Sigmoid colon (tissue), 7 donors: ENCODE results near the gene EXOC3L4. TPM values are rescaled to one million over a fixed set of nuclear protein-coding genes. Genes with fewer than 3 reads are reported as not detected.
A peak's percentile ranks its signal among the peaks of the same experiment; 100 is the strongest.

ENCODE experiments used
- DNase-seq: peaks from one replicate; pipeline ENCODE4 v3.0.0-alpha.2; 2019
- H3K27ac ChIP-seq, 4 donors: fragments of 200-600 bp; sonication (generic); one replicate each; pipeline ENCODE4 v1.5.1; 2016 to 2019; ENCODE audit warnings: mild to moderate bottlenecking in 1 of 4
- H3K27me3 ChIP-seq, 3 donors: fragments of 200-600 bp; sonication (generic); one replicate each; pipeline ENCODE4 v1.5.1; 2019; ENCODE audit warnings: mild to moderate bottlenecking in 1 of 3
- H3K36me3 ChIP-seq, 4 donors: fragments of 200-600 bp; sonication (generic); one replicate each; pipeline ENCODE4 v1.5.1; 2016 to 2019
- H3K4me1 ChIP-seq, 4 donors: fragments of 200-600 bp; sonication (generic); one replicate each; pipeline ENCODE4 v1.5.1; 2017 to 2019
- H3K4me3 ChIP-seq, 4 donors: fragments of 200-600 bp; sonication (generic); one replicate each; pipeline ENCODE4 v1.5.1; 2017 to 2019; ENCODE audit warnings: mild to moderate bottlenecking in 2 of 4, moderate library complexity in 1 of 4
- H3K9me3 ChIP-seq, 4 donors: fragments of 200-600 bp in 3 of 4; sonication (generic) in 3 of 4; one replicate each; pipeline versions ENCODE4 v1.5.1 to v1.6.1; 2013 to 2019
- EP300 ChIP-seq, 4 donors: sonication (generic); formaldehyde crosslinking; IDR thresholded peaks; one replicate each; pipeline ENCODE4 v1.6.1; 2017; ENCODE audit warnings: antibody characterized with exemption in 4 of 4
- POLR2A ChIP-seq, 2 donors: fragments of 450-650 bp; IDR thresholded peaks; one replicate each; pipeline ENCODE4 v1.6.1; 2016; ENCODE audit warnings: antibody characterized with exemption in 2 of 2, mild to moderate bottlenecking in 2 of 2, moderate library complexity in 2 of 2
- POLR2AphosphoS5 ChIP-seq, 4 donors: sonication (generic); formaldehyde crosslinking; IDR thresholded peaks; one replicate each; pipeline ENCODE4 v1.6.1; 2017; ENCODE audit warnings: antibody characterized with exemption in 4 of 4
- WGBS, 2 donors: extraction: QIAGEN DNeasy Blood & Tissue Kit; methylation state at CpG; one replicate each; pipeline ENCODE4 v1.1.7; 2013; 5-methylcytosine and 5-hydroxymethylcytosine counted together
- intact Hi-C: fragments of 100-400 bp; cut with DNase I; formaldehyde crosslinking; loops from one replicate; pipeline ENCODE4 v1.15.1; 2023
- polyA plus RNA-seq, 3 donors: library from polyadenylated mRNA; stranded (reverse); fragments of 200-250 nt; gene quantifications; one replicate each; pipeline ENCODE4 v1.2.3, GENCODE V29; 2013
- total RNA-seq, 4 donors: library from RNA; depleted of rRNA; stranded (reverse); fragments of >200 nt; gene quantifications; one replicate each; pipeline ENCODE4 v1.1.0, GENCODE V29; 2016
- TF ChIP-seq, protein P1 (sequence below), 4 experiments: fragments of 450-650 bp in 3 of 4; fragments of 200-600 bp in 1 of 4; IDR thresholded peaks; one replicate each; pipeline ENCODE4 v1.5.1; 2016 to 2019; ENCODE audit warnings: antibody characterized with exemption in 4 of 4, mild to moderate bottlenecking in 3 of 4, moderate library complexity in 2 of 4
- donor health status: healthy with polysubstance abuse.
- donor health status: Bipolar disorder and iron deficiency.
- donor health status: healthy.

EXOC3L4 gene
- total and polyA plus RNA-seq, 7 donors: 0.36 to 23.8 (median 1.8) TPM

GRCh38 chr14:103124501-103125001 lies 30.0 kb downstream of the EXOC3L4 start:
- WGBS, 2 donors: 52 to 82% methylated on average over 5 of the region's 5 CpGs
- intact Hi-C loops: loop anchor here (5.0 kb wide), 1 partner anchor 63 kb away; no protein-coding TSS in a partner anchor
- H3K4me3 ChIP-seq: peak overlapping the region; percentile 44 to 78 (median 64)
- peaks cover 0 to 22% (median 3%) of the 10 kb centered on the region in 3 donors for H3K27me3 ChIP-seq
- TF ChIP-seq EP300 (IDR thresholded peaks at IDR 0.05): no peak
- no peak for DNase-seq
- H3K9me3 ChIP-seq: no peaks in the 10 kb centered on the region
- H3K36me3 ChIP-seq: no peaks in the 10 kb centered on the region
- peaks cover 0 to 84% (median 66%) of the 10 kb centered on the region in 4 donors for H3K4me1 ChIP-seq
- peak overlapping the region; percentile 83 to 87 (median 86) for H3K27ac ChIP-seq

DNA sequence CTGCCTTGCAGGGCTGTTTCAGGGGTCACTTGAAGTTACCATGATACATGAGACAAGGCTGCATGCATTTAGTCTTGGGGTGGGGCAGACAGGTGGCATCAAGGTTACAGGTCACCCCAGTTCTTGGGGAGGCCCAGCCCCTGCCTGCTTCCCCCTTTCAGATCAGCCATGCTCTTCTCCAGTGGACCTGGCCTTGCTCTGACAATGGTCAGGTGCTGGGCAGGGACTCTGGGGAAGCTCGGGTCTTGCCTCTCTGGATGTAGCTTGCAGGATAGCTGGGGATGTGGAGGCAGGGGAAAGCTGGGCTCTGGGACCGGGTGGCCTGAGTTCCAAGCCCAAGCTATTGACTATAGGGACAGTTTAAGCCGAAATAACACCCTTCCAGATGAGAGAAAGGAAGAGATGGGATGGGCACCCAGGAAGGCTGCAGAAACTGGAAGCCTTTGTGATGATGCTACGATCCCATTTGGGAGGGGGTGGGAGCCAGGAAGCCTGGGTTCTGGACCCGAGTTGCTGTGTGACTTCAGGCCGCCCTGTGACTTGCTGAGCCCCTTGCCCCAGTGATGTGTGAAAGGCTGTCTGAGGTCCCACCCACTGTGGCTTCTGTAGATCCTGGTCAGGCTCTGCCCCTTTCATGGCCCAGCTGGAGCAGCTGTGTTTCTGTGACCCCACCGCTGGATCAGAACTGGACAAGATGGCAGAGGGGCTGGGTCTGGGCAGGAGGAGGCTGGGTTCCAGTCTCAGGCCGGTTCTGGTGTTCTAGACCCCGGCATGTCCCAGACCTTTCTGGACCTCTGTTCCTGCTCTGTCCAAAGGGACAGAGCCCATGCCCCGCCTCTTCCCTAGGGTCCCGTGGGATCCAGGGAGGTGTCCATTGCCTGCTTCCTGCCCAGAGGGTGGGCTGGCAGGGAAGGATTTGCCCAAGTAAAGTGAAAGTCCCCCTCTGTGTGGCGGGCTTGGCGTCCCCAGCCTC lies 30.9 kb downstream of the EXOC3L4 start:
- Histone ChIP-seq H3K27ac (peak overlapping the region in 3 of 4 donors; percentile 83 to 87 (median 86)), H3K4me1 (peaks cover 0 to 88% (median 69%) of the 10 kb centered on the region in 4 donors), H3K4me3 (peak overlapping the region in 2 of 4 donors; percentile 66 to 78), H3K9me3 (no peaks in the 10 kb centered on the region), H3K27me3 (peaks cover 0 to 22% (median 3%) of the 10 kb centered on the region in 3 donors), H3K36me3 (peaks cover 0 to 8% (median 3%) of the 10 kb centered on the region in 4 donors)
- intact Hi-C loops: loop anchor here (5.0 kb wide), 1 partner anchor 62 kb away; no protein-coding TSS in a partner anchor
- peak; percentile 62 for DNase-seq
- no peak for TF ChIP-seq EP300 (IDR thresholded peaks at IDR 0.05)
- TF ChIP-seq POLR2A (IDR thresholded peaks at IDR 0.05): no peak
- TF ChIP-seq, protein P1, sequence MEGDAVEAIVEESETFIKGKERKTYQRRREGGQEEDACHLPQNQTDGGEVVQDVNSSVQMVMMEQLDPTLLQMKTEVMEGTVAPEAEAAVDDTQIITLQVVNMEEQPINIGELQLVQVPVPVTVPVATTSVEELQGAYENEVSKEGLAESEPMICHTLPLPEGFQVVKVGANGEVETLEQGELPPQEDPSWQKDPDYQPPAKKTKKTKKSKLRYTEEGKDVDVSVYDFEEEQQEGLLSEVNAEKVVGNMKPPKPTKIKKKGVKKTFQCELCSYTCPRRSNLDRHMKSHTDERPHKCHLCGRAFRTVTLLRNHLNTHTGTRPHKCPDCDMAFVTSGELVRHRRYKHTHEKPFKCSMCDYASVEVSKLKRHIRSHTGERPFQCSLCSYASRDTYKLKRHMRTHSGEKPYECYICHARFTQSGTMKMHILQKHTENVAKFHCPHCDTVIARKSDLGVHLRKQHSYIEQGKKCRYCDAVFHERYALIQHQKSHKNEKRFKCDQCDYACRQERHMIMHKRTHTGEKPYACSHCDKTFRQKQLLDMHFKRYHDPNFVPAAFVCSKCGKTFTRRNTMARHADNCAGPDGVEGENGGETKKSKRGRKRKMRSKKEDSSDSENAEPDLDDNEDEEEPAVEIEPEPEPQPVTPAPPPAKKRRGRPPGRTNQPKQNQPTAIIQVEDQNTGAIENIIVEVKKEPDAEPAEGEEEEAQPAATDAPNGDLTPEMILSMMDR (IDR thresholded peaks at IDR 0.05): no peak
- no peak for TF ChIP-seq POLR2AphosphoS5 (IDR thresholded peaks at IDR 0.05)
- WGBS, 2 donors: 78 to 89% methylated on average over 13 of the region's 13 CpGs

GRCh38 chr14:103126088-103126872 lies 31.8 kb downstream of the EXOC3L4 start:
- TF ChIP-seq, protein P1 (IDR thresholded peaks at IDR 0.05): no peak
- no peak for TF ChIP-seq POLR2AphosphoS5 (IDR thresholded peaks at IDR 0.05)
- TF ChIP-seq POLR2A (IDR thresholded peaks at IDR 0.05): no peak
- intact Hi-C loops: loop anchor here (5.0 kb wide), 1 partner anchor 61 kb away; no protein-coding TSS in a partner anchor
- Histone ChIP-seq H3K27ac (peak overlapping the region; percentile 30 to 44 (median 34)), H3K27me3 (peaks cover 0 to 22% (median 3%) of the 10 kb centered on the region in 3 donors), H3K36me3 (peaks cover 0 to 12% (median 4%) of the 10 kb centered on the region in 4 donors), H3K9me3 (no peaks in the 10 kb centered on the region), H3K4me3 (peak overlapping the region in 3 of 4 donors; percentile 28 to 45 (median 41)), H3K4me1 (peaks cover 0 to 90% (median 74%) of the 10 kb centered on the region in 4 donors)
- no peak for DNase-seq
- WGBS, 2 donors: 50 to 84% methylated on average over 22 of the region's 22 CpGs

DNA sequence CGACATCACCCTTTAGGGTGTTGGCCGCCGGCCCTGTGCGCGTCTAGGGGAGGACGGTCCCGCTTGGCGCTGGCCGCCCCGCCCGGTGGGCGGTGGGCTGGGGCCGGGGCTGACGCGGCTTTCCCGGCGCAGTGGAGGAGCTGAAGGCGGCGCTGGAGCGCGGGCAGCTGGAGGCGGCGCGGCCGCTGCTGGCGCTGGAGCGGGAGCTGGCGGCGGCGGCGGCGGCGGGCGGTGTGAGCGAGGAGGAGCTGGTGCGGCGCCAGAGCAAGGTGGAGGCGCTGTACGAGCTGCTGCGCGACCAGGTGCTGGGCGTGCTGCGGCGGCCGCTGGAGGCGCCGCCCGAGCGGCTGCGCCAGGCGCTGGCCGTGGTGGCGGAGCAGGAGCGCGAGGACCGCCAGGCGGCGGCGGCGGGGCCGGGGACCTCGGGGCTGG lies 32.4 kb downstream of the EXOC3L4 start:
- intact Hi-C loops: loop anchor here (5.0 kb wide), 1 partner anchor 60 kb away; no protein-coding TSS in a partner anchor
- Histone ChIP-seq H3K27ac (peak overlapping the region; percentile 30 to 44 (median 34)), H3K9me3 (no peaks in the 10 kb centered on the region), H3K4me1 (peaks cover 0 to 90% (median 74%) of the 10 kb centered on the region in 4 donors), H3K27me3 (peaks cover 0 to 20% (median 3%) of the 10 kb centered on the region in 3 donors), H3K4me3 (peak overlapping the region in 3 of 4 donors; percentile 28 to 45 (median 41)), H3K36me3 (peaks cover 0 to 12% (median 4%) of the 10 kb centered on the region in 4 donors)
- peak; percentile 73 for DNase-seq
- 10 to 63% methylated on average over 62 of the region's 62 CpGs for WGBS, 2 donors
- TF ChIP-seq EP300 (IDR thresholded peaks at IDR 0.05) (no peak), POLR2A (IDR thresholded peaks at IDR 0.05) (no peak)

- WGBS, 2 donors: 30 to 75% methylated on average over 39 of the region's 39 CpGs
- H3K27me3 ChIP-seq: peaks cover 0 to 15% (median 3%) of the 10 kb centered on the region in 3 donors
- peak overlapping the region in 2 of 4 donors; percentile 1 to 19 for H3K27ac ChIP-seq
- peaks cover 0 to 13% (median 4%) of the 10 kb centered on the region in 4 donors for H3K36me3 ChIP-seq
- H3K9me3 ChIP-seq: no peaks in the 10 kb centered on the region
- DNase-seq: no peak
- TF ChIP-seq, protein P1 (IDR thresholded peaks at IDR 0.05): no peak
- TF ChIP-seq POLR2A (IDR thresholded peaks at IDR 0.05) (no peak), EP300 (IDR thresholded peaks at IDR 0.05) (no peak)
- H3K4me1 ChIP-seq: peaks cover 0 to 90% (median 74%) of the 10 kb centered on the region in 4 donors
- intact Hi-C loops: loop anchor here (5.0 kb wide), 1 partner anchor 60 kb away; no protein-coding TSS in a partner anchor
- H3K4me3 ChIP-seq: peak overlapping the region in 2 of 4 donors; percentile 28 to 45
Measured at GRCh38 chr14:103127356-103127755, 32.8 kb downstream of the EXOC3L4 start.
